ENCODE results near the gene FAM241B.
A peak's percentile ranks its signal among the peaks of the same experiment; 100 is the strongest.

FAM241B gene

GRCh38 chr10:69634759-69635425 is 4.8 kb downstream of the FAM241B start:
- DNase-seq = no peak

GRCh38 chr10:69635428-69636272 is 5.6 kb downstream of the FAM241B start:
- DNase-seq = no peak

GRCh38 chr10:69636273-69636575 is 6.2 kb downstream of the FAM241B start:
- no peak for DNase-seq

DNA sequence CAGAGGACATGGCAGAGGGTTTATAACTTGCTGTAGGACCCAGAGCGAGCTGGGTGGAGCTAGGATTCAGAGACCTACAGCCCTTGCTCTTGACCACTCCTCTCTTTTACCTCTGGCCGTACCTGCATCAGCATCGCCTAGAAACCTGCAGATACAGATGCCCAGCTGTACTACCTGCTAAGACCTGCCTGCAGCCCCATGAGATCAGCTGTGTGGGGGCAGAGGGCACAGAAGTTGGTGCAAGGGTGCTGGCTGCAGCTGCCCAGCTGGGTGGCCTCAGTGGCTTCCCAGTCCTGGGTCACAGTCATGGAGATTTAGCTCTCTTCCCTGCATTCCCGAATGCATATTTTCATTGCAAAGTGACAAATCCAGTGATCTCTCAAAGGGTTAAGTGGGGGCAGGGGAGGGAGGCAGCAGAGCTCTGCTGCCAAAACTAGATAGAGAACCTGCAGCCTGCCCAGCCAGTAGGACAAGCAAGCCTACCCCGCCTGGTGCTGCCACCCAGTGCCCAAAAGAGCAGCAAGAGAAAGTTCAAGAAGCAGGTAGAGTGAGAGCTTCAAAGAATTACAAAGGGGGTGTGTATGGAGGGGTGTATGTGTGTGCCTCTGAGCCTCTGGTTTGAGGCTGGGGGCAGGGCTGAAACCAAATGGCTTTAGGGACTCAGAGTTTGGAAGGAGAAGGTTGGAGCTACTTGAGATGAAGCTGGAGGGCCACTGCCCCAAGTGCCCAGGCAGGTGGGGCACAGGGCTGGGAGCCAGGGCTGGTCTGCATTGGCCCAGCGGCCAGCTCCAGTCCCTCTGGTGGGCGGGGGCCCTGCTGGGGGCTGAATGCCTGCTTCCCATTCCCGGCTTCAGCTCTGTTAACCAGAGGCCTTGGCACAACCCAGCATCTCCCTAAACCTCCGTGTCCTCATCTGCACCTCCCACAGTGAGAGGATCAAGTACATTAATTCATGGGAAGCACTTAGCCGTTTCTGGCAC is 6.9 kb downstream of the FAM241B start:
- no peak for DNase-seq

DNA sequence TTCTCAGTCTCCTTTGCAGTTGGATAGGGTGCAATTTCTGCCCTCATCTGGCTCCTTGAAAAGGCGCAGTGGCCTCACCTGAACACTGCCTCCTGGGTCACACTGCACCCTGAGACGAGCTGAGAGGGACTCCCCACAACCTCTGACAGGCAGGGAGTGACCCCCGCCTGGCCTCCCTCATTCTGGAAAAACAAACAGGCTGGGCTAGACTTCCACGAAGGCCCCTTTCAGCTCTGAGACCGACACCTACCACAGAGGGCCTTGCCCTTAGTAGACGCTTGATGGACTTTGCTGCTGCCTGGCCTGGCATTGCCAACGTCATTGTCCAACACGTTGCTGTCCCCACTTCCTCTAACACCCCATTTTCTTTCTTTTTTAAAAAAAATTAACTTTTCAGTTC is 8.6 kb downstream of the FAM241B start:
- no peak for DNase-seq

- DNase-seq = peak; percentile 45
These were observed 9.5 kb downstream of the FAM241B start for GRCh38 chr10:69639291-69640195.

GRCh38 chr10:69640196-69640980 is 10.3 kb downstream of the FAM241B start:
- DNase-seq = no peak

- DNase-seq = no peak
These were observed 11.4 kb downstream of the FAM241B start for GRCh38 chr10:69641261-69641980.

- no peak for DNase-seq
These were observed 12.7 kb downstream of the FAM241B start for GRCh38 chr10:69642747-69643146.

- DNase-seq = no peak
These were observed 14.0 kb downstream of the FAM241B start for GRCh38 chr10:69643779-69644657.

DNA sequence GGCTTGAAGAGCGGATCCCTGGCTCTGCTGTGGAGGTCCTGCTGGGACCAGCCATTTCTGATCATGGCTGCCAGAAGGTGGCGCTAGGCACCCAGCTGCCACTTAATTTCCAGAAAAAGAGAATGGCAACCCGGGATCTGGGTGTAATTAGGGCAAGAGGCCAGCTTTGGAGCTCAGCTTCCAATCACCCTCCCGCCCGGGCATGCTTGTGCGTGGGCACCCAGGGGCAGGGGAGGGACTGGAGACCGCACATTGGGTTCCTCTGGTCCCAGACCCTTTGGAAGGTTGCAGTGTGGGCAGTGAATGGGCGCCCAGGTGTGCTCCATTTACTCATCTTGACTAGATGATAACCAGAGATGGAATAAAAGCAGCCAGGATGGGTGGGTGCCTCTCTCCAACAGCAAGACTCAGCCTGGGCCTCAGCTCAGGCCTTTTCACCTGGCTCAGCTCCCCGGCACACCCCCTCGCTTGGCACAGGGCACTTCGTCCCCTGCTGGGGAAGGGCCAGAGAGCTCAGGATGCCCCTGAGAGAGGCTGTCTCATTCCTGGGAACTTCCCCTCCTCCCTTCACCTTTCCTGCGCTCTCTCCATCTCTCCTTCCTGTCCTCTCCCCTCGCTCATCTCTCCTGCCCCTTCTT is 14.7 kb downstream of the FAM241B start:
- DNase-seq = peak; percentile 20

- DNase-seq = no peak
These were observed 15.5 kb downstream of the FAM241B start for GRCh38 chr10:69645296-69646184.

DNA sequence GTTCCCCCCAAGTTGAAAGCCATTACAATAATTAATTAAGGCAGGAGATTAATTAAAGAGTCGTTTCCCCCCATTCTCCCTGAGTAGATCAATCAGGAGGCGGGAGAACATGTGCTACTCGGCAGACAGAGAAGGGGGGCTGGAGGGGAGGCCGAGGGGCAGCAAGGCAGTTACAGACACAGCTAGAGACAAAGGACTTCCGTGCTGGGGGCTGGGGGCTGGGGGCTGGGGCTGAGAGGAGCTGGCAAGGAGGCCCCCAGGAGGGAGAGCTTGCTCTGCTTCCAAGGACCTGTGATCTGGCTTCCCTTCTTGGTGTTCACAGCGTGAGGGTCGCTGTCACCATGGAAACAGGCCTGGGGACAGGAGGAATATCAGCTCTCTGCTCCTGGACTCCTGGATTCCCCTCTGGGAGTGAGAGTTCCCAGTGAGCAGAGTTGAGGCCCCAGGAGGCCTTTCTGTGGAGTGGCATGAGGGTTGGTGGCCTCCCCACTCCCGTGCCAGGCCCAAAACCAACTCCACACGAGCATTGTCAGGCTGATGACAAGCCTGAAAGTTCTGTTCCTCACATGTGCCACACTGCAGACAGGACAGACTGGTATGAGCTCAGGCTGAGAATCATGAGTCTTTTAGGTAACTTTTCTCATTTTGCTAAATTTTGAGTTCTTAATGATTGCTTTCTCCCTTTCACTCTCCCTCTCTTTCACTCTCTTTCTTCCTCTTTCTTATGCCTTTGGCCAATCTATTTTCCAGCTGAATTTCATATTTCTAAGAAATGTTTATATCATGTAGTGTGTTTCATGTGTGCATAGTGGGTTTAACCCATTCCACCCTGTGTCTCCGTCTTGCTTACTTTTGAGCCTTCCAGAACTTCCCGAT is 16.4 kb downstream of the FAM241B start:
- no peak for DNase-seq

DNA sequence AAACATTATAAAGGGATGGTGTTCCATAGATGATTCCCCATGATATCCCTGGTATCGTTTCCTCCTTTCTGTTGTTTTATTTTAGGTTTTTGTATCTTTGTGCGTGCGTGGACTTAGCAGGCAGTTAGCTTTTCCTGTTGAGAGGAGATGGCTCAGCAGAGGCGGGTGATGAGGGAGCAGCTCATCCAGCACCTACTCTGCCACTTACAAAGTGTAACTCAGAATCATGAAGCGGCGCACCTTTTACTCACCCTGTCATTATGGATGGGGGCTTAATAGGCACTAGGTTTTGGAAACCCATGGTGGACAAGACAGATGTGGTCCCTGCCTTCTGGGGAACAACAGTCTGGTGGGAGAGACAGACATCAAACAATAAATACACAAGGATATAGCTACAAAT is 17.1 kb downstream of the FAM241B start:
- DNase-seq = no peak

DNA sequence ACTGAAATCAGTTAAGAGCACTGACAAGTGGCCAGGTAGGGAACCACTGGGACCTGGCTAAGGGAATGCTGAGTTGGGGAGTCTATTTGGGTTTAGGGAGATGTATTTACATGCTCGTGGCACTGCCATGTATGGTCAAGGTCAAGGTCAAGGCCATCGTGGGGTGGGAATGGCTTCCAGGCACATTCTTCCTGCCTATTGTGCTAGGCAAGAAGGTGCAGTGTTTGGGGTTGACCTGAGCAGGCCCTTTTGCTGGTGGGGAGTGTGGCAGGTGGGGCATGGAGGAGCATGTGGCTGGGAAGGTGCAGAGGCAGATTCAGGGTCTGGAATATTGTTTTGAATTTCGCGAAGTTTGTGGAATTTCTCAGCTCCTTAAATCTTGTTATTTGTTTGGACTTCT is 17.8 kb downstream of the FAM241B start:
- DNase-seq = no peak

DNA sequence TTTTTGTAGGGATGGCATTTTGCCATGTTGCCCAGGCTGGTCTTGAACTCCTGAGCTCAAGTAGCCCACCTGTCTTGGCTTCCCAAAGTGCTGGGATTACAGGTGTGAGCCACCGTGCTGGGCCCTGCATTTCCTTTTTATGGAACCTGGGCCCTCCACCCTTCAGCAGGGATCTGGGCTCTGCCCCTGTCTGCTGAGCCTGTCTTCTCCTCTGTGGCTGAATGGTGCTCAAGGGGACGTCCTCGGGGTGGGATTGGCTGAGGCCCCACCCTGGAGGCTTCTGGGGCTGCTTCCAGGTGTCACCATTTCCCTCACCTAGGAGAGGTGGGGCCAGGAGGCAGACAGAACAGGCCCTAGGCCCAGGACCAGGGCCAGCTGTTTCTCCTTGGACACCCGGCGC is 18.4 kb downstream of the FAM241B start:
- DNase-seq = no peak

Measured in NCI-H1092 (cell line).